GM19438 (cell line): Measurements from ENCODE around the gene SAG.

Source experiments
- ATAC-seq: cut with Tn5 transposase; IDR thresholded peaks from one replicate; pipeline ENCODE4 v1.9.1; 2021; ENCODE audit warnings: low read depth; ENCODE audit not compliant: unreplicated experiment

SAG gene

DNA sequence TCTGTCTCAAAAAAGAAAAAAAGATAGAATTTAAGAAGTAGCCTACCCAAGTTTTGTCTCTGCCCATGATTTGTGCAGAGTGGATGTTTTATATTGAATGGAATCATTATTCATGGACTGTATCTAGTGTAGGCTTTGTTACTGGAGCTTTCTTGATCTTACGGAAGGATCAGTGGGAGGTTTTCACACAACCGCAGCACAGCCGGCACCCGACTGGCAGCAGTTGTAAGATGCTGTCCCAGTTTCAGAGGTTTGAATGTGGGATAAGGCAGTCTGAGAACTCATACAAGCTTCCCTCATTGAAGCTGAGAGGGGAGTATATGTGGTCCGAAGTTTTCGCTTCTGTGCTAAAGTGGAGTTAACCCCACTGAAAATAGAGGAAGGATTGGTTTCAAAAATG, 19.7 kb upstream of the SAG start:
- ATAC-seq: no peak

DNA sequence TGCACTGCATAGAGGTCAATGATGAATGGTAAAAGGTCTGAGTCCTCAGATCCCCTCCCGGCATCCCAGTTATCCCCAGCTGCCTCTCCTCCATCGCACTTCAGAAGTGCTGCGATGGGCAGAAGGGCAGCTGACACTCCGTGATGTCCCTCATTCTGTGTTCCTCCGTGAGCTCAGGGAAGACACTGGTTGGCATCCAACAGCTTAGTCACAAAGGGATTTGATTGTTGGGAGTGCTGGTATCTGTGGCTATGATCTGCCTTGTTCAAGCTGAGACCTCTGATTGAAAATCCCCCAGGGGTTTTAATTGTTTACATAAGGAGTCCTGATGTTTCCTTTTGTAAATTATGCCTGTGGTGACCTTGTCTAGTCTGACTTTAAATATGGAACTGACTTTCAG, 19.0 kb upstream of the SAG start:
- no peak for ATAC-seq

DNA sequence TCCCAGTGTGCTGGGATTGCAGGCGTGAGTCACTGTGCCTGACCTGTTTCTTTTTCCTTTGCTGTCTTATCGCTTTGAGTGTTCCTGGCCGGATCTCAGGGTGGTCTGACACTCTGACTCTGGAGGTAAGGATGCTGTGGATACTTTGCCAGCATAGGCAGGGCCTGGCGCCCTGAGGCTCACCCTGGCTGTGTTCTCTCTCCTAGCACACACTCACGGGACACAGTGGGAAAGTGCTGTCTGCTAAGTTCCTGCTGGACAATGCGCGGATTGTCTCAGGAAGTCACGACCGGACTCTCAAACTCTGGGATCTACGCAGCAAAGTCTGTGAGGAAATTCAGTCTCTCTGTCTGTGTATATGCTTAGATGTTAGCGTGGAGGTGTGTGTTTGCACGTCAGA, 18.0 kb upstream of the SAG start:
- no peak for ATAC-seq

DNA sequence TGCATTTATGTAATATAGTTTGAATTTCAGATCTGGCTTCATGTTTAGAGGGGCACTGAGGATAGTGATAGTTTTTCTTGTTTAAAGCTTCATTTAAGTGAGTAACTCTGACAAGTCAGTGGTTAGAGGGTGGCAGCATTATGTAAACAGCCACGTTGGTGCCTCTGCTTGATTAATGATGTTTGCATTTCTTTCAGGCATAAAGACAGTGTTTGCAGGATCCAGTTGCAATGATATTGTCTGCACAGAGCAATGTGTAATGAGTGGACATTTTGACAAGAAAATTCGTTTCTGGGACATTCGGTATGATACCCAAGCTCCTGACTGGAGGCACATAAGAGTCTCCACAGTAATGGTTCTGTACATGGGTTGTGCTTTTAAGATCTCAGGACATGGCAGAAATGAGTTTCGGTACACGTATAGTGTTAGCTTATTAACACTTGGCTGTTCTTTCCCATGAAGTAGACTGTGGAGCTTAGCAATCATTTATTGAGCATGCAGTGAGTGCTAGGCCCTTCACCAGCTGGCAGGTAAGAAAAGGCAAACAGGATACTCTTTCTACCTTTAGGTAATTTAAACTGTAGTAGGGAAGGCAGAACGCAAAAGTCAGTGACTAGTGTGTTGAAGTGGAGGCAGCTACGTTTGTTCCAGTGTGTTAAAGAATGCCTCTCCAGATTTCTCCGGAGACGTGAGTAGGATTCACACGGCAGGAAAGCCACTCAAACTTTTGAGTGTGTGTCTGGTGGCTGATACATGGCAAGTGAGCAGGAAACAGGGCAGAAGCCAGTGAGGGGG, 17.4 kb upstream of the SAG start:
- no peak for ATAC-seq

GRCh38 chr2:233295891-233296290, 11.7 kb upstream of the SAG start:
- ATAC-seq: no peak

DNA sequence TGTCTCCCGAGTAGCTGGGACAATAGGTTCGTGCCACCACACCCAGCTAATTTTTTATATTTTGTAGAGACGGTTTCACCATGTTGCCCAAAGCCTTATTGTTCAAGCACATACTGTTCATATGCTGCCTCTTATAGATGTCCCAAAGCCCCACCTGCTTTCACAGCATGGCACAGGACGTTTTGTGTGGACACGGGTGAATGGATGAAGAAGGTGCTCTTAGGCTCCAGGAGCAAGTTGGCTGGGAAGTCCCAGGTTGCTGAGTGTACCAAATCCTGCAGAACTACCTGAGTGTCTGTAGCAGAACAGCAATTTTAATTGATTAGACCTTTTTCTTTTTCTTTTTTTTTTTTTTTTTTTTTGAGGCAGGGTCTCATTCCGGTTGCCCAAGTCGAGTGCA, 10.5 kb upstream of the SAG start:
- no peak for ATAC-seq

DNA sequence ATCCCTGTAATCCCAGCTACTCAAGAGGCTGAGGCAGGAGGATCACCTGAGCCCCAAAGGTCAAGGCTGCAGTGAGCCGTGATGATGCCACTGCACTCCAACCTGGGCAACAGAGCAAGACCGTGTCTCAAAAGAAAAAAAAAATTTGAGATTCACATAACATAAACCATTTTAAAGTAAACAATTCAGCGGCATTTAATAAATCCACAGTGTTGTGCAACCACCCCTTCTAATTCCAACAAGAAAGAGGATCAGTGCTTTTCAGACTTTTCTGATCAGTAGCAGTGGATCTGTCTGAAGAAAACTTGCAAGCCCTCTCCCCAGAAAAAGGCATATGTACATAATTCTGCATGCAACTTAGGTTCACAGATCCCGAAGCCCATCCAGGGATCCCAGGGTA, 7.2 kb upstream of the SAG start:
- ATAC-seq: no peak

DNA sequence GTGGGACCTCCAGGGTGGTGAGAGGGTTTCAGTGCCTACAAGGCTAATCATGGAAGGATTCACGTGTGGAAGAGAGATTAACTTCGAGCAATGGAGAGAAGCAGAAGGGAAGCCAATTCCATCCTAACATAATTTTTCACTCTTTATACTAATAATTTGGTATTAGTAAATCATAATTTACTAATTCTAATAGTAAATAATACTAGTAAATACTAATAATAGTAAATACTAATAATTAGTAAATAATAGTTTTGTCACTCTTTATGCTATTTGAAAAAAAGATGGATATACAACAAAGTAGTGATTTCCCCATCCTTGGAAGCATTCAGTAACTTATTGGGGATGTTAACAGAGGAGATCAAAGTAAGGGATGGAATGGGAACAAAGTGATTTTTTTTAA, 6.4 kb upstream of the SAG start:
- ATAC-seq: no peak

GRCh38 chr2:233301811-233302210, 5.8 kb upstream of the SAG start:
- ATAC-seq: no peak

- ATAC-seq: no peak
Observed at GRCh38 chr2:233303252-233303651, 4.4 kb upstream of the SAG start.

DNA sequence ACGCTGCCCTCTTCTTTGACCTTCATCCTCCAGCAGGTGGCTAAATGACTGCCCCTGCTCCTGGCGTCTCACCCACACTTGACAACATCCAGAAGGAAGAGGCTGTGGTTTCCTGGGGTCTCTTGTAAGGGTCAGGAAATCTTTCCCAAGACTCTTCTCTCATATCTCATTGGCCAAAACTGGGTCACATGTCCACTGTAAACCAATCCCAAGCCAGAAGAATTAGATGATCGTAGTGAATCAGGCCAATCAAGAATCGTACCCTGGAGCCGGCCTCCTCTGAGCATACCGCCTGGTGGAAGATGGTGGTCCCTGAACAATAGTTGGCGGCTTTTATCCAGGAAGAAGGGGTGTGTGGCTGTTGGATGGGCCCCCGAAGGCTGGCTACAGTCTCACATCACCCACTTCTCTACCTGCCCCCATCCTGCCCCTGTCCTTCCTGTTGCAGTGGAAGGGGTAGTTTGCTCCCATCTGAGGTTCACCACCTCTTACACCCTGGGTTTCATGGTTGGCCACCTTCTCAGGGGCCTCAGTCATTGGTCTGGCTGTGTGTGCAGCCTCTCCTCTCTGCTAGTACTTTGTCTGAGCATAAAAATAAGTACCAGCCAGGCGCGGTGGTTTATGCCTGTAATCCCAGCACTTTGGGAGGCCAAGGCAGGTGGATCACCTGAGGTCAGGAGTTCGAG, 3.8 kb downstream of the SAG start:
- ATAC-seq: no peak

GRCh38 chr2:233312874-233313273, 5.3 kb downstream of the SAG start:
- no peak for ATAC-seq

DNA sequence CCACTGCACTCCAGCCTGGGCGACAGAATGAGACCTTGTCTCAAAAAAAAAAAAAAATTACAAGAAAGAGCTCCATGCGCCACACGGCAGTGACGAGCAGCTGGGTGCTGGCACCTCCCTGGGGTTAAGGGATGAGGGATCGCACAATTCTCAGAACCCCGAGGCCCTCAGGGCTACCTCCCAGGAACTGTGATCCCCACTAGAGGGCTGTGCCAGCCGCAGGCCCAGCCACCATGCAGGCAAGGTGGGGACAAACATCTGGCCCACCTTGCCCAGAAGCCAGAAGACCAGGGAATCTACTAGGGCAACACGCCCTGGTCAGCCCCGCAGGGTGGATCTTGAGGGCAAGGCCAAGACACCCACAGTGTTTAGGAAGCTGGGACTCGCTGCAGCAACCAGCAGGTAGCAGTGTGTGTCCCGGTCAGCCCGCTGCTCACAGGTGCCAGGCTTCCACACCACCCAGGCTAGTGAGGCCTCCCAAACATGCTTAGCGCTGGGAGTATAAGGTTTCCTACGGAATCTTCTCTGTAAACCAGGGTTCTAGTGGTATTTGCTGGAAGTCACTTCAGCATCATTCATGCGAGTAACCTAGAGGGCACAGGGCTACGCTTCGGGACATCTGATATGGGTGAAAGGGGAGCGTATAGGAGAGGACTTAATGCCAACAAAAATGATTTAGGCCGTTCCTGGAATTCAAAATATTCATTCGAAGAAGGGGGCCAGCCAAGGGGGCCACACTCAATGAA, 6.7 kb downstream of the SAG start:
- no peak for ATAC-seq

- ATAC-seq: no peak
Observed at GRCh38 chr2:233317196-233317943, 9.8 kb downstream of the SAG start.

DNA sequence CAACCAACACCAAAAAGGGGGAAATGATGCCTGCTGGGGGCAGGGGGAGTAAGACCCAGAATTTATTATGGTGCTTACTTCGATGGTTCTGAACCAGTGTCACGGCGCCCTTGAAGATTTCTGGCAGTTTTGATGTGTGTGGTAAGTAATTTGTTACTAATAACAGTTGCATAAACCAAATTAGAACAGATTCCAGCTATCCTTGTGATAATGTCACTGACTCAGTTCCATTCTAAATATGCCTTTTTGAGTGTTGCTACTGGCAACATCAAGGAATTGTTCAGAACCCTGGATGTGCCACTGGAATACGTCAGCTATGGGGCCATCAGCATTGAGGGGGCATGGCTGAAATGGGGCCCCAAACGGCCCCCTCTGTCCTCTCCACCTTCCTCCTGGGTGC, 11.6 kb downstream of the SAG start:
- ATAC-seq: no peak

- ATAC-seq: no peak
Observed at GRCh38 chr2:233320470-233320869, 12.9 kb downstream of the SAG start.

DNA sequence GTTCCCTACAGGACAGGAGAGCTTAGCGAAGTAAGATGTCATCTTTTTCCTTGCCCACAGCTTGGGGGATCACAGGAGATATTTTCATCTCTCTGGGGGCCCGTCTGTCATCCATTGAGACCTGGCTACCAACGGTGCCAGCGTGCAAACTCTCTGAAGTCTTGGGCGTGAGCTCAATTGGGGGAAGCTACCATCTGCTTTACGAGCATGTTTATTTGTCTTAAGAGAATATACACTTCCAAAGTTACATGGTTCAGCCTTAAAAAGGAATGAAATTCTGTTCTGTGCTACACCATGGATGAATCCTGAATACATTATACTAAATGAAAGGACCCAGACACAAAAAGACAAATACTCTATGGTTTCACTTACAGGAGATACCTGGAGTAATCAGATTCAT, 13.6 kb downstream of the SAG start:
- no peak for ATAC-seq

DNA sequence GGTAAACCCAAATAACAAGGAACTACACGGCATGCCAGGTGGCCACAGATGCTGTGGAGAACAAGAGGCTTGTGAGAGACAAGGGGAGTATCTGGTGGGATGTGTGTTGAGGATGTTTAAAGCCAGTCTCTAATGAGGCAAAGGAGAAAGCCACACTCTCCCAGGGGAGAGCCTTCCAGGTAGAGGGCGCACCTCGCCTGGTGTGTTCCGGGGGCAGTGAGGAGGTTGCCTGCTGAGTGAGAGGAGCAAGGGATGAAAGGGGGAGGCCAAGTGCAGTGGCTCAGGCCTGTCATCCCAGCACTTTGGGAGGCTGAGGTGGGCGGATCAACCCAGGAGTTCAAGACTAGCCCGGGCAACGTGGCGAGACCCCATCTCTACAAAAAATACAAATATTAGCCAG, 16.2 kb downstream of the SAG start:
- no peak for ATAC-seq

GRCh38 chr2:233325256-233325655, 17.6 kb downstream of the SAG start:
- no peak for ATAC-seq

GRCh38 chr2:233325814-233326213, 18.2 kb downstream of the SAG start:
- ATAC-seq: no peak

DNA sequence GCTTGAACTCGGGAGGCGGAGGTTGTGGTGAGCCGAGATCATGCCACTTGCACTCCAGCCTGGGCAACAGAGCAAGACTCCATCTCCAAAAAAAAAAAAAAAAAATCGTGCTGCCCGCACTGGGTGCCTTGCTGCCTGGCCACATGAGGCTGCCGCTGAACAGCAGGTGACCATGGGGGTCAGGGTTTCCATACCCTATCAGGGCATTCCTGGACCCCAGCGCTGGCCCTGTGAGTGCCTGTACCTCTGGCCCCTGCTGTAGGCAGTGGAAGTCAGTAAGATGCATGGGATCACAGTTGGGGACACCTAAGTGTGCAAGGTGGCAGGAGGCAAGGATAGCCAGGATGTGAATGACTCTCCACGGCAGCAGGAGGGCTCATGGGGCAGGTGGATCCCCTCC, 18.9 kb downstream of the SAG start:
- no peak for ATAC-seq
